ENCODE data around the gene QPRT.
"Not testable (repeated sequence)": the region's sequence is repeated elsewhere in the genome, so short reads cannot be mapped to it uniquely, and the experiment has no call there.

The QPRT gene

GRCh38 chr16:29694384-29695195, 15.6 kb downstream of the QPRT start:
- DNase-seq (ENCODE audit: low read depth in 2 of 2), result no peak

GRCh38 chr16:29695675-29696074, 16.7 kb downstream of the QPRT start:
- not testable (repeated sequence) for DNase-seq (ENCODE audit: low read depth in 2 of 2)

- no peak for DNase-seq (ENCODE audit: low read depth in 2 of 2)
Measured at GRCh38 chr16:29696881-29697331, 17.9 kb downstream of the QPRT start.

GRCh38 chr16:29697391-29697790, 18.4 kb downstream of the QPRT start:
- DNase-seq (ENCODE audit: low read depth in 2 of 2), result no peak

GRCh38 chr16:29698042-29698441, 19.1 kb downstream of the QPRT start:
- no peak for DNase-seq (ENCODE audit: low read depth in 2 of 2)

GRCh38 chr16:29698484-29699323, 19.7 kb downstream of the QPRT start:
- no peak for DNase-seq (ENCODE audit: low read depth in 2 of 2)

- no peak for DNase-seq (ENCODE audit: low read depth in 2 of 2)
Measured at GRCh38 chr16:29699324-29700219, 20.6 kb downstream of the QPRT start.

- peak; percentile 64 to 67 for DNase-seq (ENCODE audit: low read depth in 2 of 2)
Measured at GRCh38 chr16:29700253-29700987, 21.4 kb downstream of the QPRT start.

- no peak for DNase-seq (ENCODE audit: low read depth in 2 of 2)
Measured at GRCh38 chr16:29701214-29701555, 22.2 kb downstream of the QPRT start.

GRCh38 chr16:29702269-29702668, 23.3 kb downstream of the QPRT start:
- no peak for DNase-seq (ENCODE audit: low read depth in 2 of 2)

GRCh38 chr16:29705030-29705429, 26.1 kb downstream of the QPRT start:
- no peak for DNase-seq (ENCODE audit: low read depth in 2 of 2)

GRCh38 chr16:29707160-29707559, 28.2 kb downstream of the QPRT start:
- DNase-seq (ENCODE audit: low read depth in 2 of 2), result not testable (repeated sequence)

GRCh38 chr16:29708917-29709600, 30.1 kb downstream of the QPRT start:
- no peak for DNase-seq (ENCODE audit: low read depth in 2 of 2)

GRCh38 chr16:29709657-29710056, 30.7 kb downstream of the QPRT start:
- not testable (repeated sequence) for DNase-seq (ENCODE audit: low read depth in 2 of 2)

GRCh38 chr16:29710227-29711219, 31.5 kb downstream of the QPRT start:
- peak in 1 of 2 donors; percentile 29 for DNase-seq (ENCODE audit: low read depth in 2 of 2)

GRCh38 chr16:29712809-29713208, 33.8 kb downstream of the QPRT start:
- DNase-seq (ENCODE audit: low read depth in 2 of 2), result no peak

GRCh38 chr16:29714396-29714795, 35.4 kb downstream of the QPRT start:
- no peak for DNase-seq (ENCODE audit: low read depth in 2 of 2)

GRCh38 chr16:29714972-29715371, 36.0 kb downstream of the QPRT start:
- DNase-seq (ENCODE audit: low read depth in 2 of 2), result no peak

- no peak for DNase-seq (ENCODE audit: low read depth in 2 of 2)
Measured at GRCh38 chr16:29717113-29717512, 38.1 kb downstream of the QPRT start.

Measured in activated CD4-positive, alpha-beta T cell treated with anti-CD3 and anti-CD28 coated beads for 24 hours (primary cell).